NOMO-1 treated with DMSO at 0.1 percent for 48 hours (cell line): ENCODE data around the gene TRAIP.

Source experiments
- DNase-seq: peaks from one replicate; lab custom pipeline; 2025; ENCODE audit not compliant: unreplicated experiment; lab: John Stamatoyannopoulos, UW

TRAIP gene

DNA sequence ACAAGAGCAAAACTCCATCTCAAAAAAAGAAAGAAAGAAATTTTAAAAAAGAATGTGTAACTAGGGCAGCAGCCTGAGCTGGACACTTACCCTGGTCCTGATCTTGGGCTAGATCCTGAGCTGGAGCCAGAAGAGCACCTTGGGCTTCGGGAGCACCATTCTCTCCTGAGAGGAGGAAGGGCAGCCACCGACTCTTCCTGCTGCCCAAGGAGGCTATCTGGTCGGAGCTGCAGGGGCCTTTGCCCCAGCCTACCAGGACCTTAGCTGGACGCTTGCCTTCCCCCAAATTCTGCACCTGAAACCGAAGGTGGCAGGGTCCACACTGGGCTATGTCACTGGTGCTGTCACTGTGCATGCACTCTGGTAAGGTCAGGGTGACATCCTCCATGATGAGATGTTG lies 20.2 kb upstream of the TRAIP start:
- no peak for DNase-seq

- no peak for DNase-seq
These were observed 17.3 kb upstream of the TRAIP start for GRCh38 chr3:49873623-49874022.

DNA sequence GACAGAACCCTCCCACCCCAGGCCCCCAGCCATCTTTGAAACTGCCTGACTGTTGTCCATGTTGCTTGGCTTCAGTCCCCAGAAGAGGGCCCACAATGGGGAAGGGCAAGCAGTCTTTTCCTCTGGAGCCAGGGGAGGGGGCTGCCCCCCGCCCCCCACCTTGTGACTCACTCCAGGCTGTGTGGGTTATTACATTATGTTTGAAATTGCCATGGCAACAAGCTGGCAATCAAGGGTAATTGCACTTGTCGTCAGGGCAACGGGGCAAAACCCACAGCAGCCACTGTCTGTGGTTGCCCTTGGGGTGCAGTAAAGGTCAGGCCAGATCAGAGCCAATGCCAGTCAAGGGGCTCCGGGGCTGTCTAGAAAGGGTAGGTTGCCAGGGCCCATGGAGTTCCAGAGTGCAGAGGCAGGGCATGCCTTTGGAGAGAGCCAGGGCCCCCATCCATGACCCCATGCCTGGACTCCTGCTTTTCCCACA lies 16.5 kb upstream of the TRAIP start:
- peak; percentile 81 for DNase-seq

- DNase-seq = no peak
These were observed 15.3 kb upstream of the TRAIP start for GRCh38 chr3:49871531-49872153.

DNA sequence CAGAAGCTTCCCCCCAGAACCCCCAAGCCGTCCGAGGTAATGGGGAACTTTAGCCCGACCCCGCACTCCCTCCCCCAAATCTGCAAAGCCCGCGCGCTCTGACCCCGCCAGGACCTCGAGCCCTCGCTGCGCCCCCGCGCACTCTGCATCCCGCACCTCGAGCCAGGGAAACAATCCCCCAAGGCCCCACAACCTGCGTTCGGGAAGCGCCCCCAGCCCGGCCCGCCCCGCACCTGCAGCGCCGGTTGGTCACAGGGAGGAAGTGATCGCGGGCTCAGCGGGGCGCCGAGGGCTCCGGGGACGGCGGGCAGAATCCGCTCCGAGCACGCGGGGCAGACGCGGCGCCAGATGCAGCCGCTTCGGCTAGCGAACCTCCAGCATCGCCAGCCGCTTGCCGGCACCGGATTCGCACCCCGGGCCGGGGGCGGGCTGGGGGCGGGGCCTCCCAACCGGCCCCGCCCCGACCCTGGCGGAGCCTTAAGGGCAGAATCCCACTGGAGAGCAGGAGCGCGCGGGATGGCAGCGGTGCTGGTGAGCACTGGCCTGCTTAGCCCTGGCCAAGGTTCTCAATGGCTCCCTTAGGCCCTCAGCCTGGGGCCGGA lies 13.3 kb upstream of the TRAIP start, which contains the start of gene CAMKV:
Gene CAMKV (minus strand): TSS at position 382 of the 602 bp plus-strand sequence. CDS start 7,518 bp downstream, outside the sequence.
- DNase-seq = peak; percentile 37

- DNase-seq = no peak
These were observed 12.6 kb upstream of the TRAIP start for GRCh38 chr3:49868862-49869466.

DNA sequence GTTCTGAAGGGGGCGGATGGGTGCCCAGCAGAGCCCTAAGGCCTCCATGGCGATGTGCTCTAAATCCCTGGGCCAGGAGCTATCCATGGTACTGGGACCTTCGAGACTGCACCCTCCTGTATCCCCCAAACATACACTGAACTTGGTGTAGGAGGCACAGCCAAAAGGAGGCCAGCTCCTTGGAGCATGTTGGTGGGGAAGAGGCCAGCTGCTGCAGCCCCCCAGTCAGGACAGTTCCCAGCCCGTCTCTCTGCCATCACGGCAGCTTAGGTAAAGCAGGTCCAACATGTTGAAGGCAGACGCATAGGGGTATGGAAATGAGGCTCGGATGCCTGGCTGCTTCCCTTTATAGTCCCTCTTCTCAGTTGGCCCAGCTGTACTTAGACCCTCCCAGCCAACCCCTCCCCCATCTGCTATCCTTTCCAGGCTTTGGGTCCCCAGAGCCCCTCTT lies 11.5 kb upstream of the TRAIP start:
- peak; percentile 4 for DNase-seq

- DNase-seq = no peak
These were observed 11.0 kb upstream of the TRAIP start for GRCh38 chr3:49867400-49867799.

DNA sequence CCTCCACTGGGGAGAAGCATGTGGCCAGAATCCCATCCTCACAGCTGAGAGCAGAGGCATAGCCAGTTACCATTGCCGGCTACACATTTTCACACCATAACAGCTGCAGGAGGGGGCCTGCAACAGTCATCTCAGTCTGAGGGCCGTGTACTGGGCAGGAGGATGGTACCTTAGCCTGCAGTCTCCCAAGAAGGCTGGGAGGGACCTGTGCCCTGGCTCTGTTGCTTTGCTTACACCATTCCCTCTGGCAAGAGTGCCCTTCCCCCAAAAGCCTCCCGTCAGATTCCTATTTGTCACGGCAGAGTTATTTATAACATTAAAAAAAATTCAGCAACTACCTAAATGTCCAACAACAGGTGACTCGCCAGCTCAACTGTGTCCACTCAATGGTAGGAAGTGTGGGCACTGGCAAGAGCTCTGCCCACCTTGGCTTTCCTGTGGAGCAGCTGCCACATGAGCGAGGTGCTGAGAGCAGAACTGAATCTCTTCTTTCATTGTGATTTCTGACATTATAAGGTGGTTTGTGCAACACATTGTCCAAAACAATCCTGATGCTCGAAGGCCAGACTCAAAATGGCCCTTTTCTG lies 8.9 kb upstream of the TRAIP start:
- no peak for DNase-seq

GRCh38 chr3:49864505-49864904 lies 8.1 kb upstream of the TRAIP start:
- no peak for DNase-seq

DNA sequence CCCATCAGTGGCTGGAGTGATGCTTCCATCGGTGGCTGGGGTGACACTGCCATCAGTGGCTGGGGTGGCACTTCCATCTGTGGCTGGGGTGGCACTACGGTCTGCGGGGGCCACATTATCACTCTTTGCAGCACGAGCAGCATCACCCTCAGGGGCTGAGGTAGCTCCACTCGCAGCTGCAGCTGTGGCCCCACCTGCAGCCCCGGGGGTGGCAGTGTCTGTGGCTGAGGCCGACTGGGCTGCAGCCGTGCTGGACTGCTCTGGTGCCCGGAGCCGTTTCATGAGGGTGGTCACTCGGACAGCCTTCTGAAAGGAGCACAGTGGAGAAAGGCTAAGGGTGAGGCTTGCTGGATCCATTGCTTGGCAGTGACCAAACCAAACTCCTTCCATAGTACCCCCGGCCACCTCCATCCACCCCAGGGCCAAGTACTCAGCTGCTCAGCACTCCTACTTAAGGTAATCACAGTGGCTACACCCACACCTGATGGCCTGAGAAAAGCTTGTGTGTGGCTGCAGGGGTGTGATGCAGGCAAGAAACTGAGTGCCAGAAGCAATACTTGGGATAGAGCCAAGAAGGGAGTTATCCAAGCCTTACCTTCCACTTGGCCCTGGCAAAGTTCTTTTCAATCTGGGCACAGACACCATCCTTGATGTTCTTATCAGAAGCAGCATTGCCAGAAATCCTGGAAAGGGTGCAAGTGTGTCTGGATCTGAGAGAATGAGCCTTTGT lies 3.4 kb upstream of the TRAIP start:
- DNase-seq = no peak

GRCh38 chr3:49855662-49856061 lies 702 bp downstream of the TRAIP start:
- DNase-seq = no peak

- DNase-seq = no peak
These were observed 10.7 kb downstream of the TRAIP start for GRCh38 chr3:49845694-49846093.

GRCh38 chr3:49844464-49845183 lies 11.7 kb downstream of the TRAIP start:
- DNase-seq = no peak

GRCh38 chr3:49842843-49843517 lies 13.4 kb downstream of the TRAIP start:
- no peak for DNase-seq

- DNase-seq = no peak
These were observed 14.6 kb downstream of the TRAIP start for GRCh38 chr3:49841806-49842205.

GRCh38 chr3:49841126-49841696 lies 15.2 kb downstream of the TRAIP start:
- peak; percentile 35 for DNase-seq

- no peak for DNase-seq
These were observed 16.0 kb downstream of the TRAIP start for GRCh38 chr3:49840388-49840787.

GRCh38 chr3:49839193-49839809 lies 17.1 kb downstream of the TRAIP start:
- peak; percentile 71 for DNase-seq
